Measurements from ENCODE around the gene GNPTG. TPM values are rescaled to one million over a fixed set of nuclear protein-coding genes. Genes with fewer than 3 reads are reported as not detected.
A peak's percentile ranks its signal among the peaks of the same experiment; 100 is the strongest.

The GNPTG gene
- total and polyA plus RNA-seq, 2 of the 8 experiments (the other 6 are each of a cell fraction or from before 2014, with no cell fraction given) = 26.2 to 51.2 TPM

GRCh38 chr16:1312903-1313302 lies 38.8 kb upstream of the GNPTG start:
- ChIA-PET POLR2A (ENCODE audit: partially characterized antibody) (interaction anchor here (1.6 to 11.4 kb wide), 5 partner anchors 11 to 33 kb away, joined by 5 to 106 read pairs (median 13); no protein-coding TSS in a partner anchor), CTCF (ENCODE audit: partially characterized antibody) (interaction anchor here (1.0 to 1.3 kb wide), 5 partner anchors 12 to 34 kb away, joined by 3 to 4 read pairs (median 4); no protein-coding TSS in a partner anchor)
- Histone ChIP-seq H2AFZ (ENCODE audit: low read length) (no peak overlapping the region), H3K4me2 (ENCODE audit: insufficient read depth in 1 of 2, low read depth in 2 of 2, low read length in 2 of 2) (no peak overlapping the region), H3K14ac (ENCODE audit: insufficient read length) (no peak overlapping the region), H3K27ac (ENCODE audit: low read depth, low read length) (no peak overlapping the region), H4K20me1 (replicated peaks in 1 of 2; ENCODE audit: control insufficient read depth in 1 of 2, insufficient read depth in 2 of 2, low read length in 2 of 2) (peaks cover 52 to 60% of the 10 kb centered on the region in 2 experiments), H3K23me2 (ENCODE audit: low read depth, low read length) (peaks cover 18% of the 10 kb centered on the region), H3K4ac (replicated peaks; ENCODE audit: insufficient read length, low read depth, low read length) (no peak overlapping the region), H3K18ac (ENCODE audit: extremely low read depth, low read length) (no peak overlapping the region), H2BK12ac (ENCODE audit: low read depth, low read length) (no peak overlapping the region), H3K27me3 (replicated peaks in 1 of 4; ENCODE audit: control insufficient read depth in 3 of 4, extremely low read depth in 1 of 4, insufficient read depth in 3 of 4, low read length in 3 of 4) (no peaks in the 10 kb centered on the region), H4K5ac (ENCODE audit: insufficient read length, low read depth, low read length) (no peak overlapping the region), H2BK15ac (ENCODE audit: low read length) (no peak overlapping the region), H3K56ac (replicated peaks; ENCODE audit: insufficient read length, low read depth, low read length) (no peak overlapping the region), H4K8ac (ENCODE audit: extremely low read depth, insufficient read depth, low read length) (no peak overlapping the region; the same call in 1 of the 2 replicates), H3K4me1 (replicated peaks in 1 of 4; ENCODE audit: control insufficient read depth in 3 of 4, insufficient read depth in 4 of 4, low read length in 3 of 4) (peaks cover 0 to 12% (median 5%) of the 10 kb centered on the region in 4 experiments; a peak in 5 of 7 replicates), H3K23ac (ENCODE audit: insufficient read length) (no peak overlapping the region), H3K9ac (replicated peaks in 1 of 4; ENCODE audit: extremely low read depth in 1 of 4, low read depth in 3 of 4, low read length in 3 of 4) (no peak overlapping the region), H2BK20ac (ENCODE audit: low read length) (no peak overlapping the region), H2BK120ac (replicated peaks; ENCODE audit: low read depth, low read length) (no peak overlapping the region), H2BK5ac (ENCODE audit: low read depth, low read length) (no peak overlapping the region), H2AK5ac (ENCODE audit: low read depth, low read length) (no peak overlapping the region), H3K36me3 (ENCODE audit: control insufficient read depth in 2 of 4, insufficient read depth in 4 of 4, low read length in 3 of 4) (peaks cover 23 to 51% (median 38%) of the 10 kb centered on the region in 4 experiments; a peak in 7 of 8 replicates), H4K91ac (replicated peaks; ENCODE audit: insufficient read length, low read length) (no peak overlapping the region), H3K9me3 (ENCODE audit: insufficient read depth in 2 of 2, low read depth in 1 of 2, low read length in 1 of 2) (no peaks in the 10 kb centered on the region), H3K79me1 (ENCODE audit: low read depth, low read length) (peaks cover 9% of the 10 kb centered on the region; the same call in 1 of the 2 replicates), H3K79me2 (ENCODE audit: control insufficient read depth in 1 of 2, insufficient read depth in 2 of 2, low read length in 2 of 2) (peaks cover 36 to 71% of the 10 kb centered on the region in 2 experiments), H3K4me3 (ENCODE audit: extremely low read depth in 1 of 4, insufficient read depth in 2 of 4, low read depth in 3 of 4, low read length in 4 of 4) (no peak overlapping the region)
- 92% methylated on average over 15 of the region's 15 CpGs; no CpG with 5 or more reads in 1 of the 2 experiments for WGBS, 2 experiments (ENCODE audit: extremely low coverage in 1 of 2, insufficient coverage in 1 of 2, insufficient read length in 1 of 2, insufficient replicate concordance in 2 of 2, low coverage in 1 of 2, low lambda C conversion rate in 2 of 2, missing lambda C conversion rate in 1 of 2)
- no peak for TF ChIP-seq BACH1 (IDR thresholded peaks at IDR 0.05; ENCODE audit: low read length)
- peak; percentile 69; the same call in 1 of the 2 replicates for TF ChIP-seq POLR2AphosphoS5 (IDR thresholded peaks at IDR 0.05; ENCODE audit: low read depth, low read length)
- no peak for TF ChIP-seq GTF2F1 (IDR thresholded peaks at IDR 0.05; ENCODE audit: borderline replicate concordance, low read depth, low read length)
- TF ChIP-seq CEBPB (IDR thresholded peaks at IDR 0.05; ENCODE audit: low read depth, low read length) = no peak
- no peak for TF ChIP-seq CREB1 (IDR thresholded peaks at IDR 0.05)
- no peak for TF ChIP-seq RXRA (IDR thresholded peaks at IDR 0.05; ENCODE audit: insufficient read depth, low read depth, low read length)
- FAIRE-seq = no peak
- DNase-seq (ENCODE audit: low read depth in 1 of 2, low spot score in 2 of 2) = no peak
